ENCODE data around the gene HERPUD1.

DNA sequence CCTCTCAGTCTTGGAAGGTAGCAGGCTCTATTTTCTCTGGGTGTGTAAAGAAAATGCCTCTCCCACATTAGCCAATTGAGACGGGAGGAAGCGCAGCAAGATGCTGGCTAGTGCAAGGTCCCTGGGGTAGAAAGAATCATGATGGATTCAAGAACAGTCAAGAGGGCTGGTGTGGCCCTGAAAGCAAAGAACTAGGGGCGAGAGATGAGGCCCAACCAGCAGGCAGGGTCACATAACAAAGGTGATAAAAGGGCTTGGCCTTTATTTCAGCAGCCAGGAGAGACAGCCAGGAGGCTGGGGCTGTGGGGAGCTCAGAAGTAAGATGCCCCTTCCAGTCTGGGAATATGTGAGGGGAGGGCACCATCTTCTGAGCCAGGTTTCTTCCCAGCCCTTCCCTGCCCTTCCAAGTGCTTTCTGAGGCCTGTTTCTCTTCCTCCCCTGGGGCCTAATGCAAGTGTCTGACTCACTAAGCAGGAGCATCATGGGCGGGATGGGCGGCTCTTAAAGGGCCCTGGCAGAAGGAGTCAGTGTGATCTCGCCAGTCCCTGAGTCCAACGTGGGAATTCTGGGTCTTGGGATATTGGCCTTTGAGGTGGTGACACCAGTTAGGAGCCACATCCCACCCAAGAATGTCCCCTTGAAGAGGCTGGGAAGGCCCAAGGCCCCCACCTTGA lies 53.5 kb downstream of the HERPUD1 start:
- TF ChIP-seq, protein P1, sequence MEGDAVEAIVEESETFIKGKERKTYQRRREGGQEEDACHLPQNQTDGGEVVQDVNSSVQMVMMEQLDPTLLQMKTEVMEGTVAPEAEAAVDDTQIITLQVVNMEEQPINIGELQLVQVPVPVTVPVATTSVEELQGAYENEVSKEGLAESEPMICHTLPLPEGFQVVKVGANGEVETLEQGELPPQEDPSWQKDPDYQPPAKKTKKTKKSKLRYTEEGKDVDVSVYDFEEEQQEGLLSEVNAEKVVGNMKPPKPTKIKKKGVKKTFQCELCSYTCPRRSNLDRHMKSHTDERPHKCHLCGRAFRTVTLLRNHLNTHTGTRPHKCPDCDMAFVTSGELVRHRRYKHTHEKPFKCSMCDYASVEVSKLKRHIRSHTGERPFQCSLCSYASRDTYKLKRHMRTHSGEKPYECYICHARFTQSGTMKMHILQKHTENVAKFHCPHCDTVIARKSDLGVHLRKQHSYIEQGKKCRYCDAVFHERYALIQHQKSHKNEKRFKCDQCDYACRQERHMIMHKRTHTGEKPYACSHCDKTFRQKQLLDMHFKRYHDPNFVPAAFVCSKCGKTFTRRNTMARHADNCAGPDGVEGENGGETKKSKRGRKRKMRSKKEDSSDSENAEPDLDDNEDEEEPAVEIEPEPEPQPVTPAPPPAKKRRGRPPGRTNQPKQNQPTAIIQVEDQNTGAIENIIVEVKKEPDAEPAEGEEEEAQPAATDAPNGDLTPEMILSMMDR (conservative IDR thresholded peaks at IDR 0.05; ENCODE audit: low read length): no peak
- TF ChIP-seq EZH2phosphoT487 (IDR thresholded peaks at IDR 0.05; ENCODE audit: borderline replicate concordance, low read depth, low read length): no peak
